ENCODE data around the gene SAMSN1. TPM values are rescaled to one million over a fixed set of nuclear protein-coding genes. Genes with fewer than 3 reads are reported as not detected.

SAMSN1 gene
- polyA plus RNA-seq (not detected in 3 replicates), polyA minus RNA-seq (not detected in 3 replicates)
- polyA plus RNA-seq (2011; ENCODE audit: low read depth), result not detected
- polyA plus RNA-seq (2011; cell fraction: cytosol; rRNA removed), result not detected in 2 replicates
- not detected in 2 replicates for polyA plus RNA-seq (2011; cell fraction: nucleus; rRNA removed)
- polyA plus RNA-seq (2012; ENCODE audit: low replicate concordance), result not detected in 2 replicates
- polyA minus RNA-seq (2011; cell fraction: cytosol; rRNA and poly(A)+ RNA removed), result not detected
- not detected in 2 replicates for polyA minus RNA-seq (2011; cell fraction: nucleus; rRNA and poly(A)+ RNA removed)

DNA sequence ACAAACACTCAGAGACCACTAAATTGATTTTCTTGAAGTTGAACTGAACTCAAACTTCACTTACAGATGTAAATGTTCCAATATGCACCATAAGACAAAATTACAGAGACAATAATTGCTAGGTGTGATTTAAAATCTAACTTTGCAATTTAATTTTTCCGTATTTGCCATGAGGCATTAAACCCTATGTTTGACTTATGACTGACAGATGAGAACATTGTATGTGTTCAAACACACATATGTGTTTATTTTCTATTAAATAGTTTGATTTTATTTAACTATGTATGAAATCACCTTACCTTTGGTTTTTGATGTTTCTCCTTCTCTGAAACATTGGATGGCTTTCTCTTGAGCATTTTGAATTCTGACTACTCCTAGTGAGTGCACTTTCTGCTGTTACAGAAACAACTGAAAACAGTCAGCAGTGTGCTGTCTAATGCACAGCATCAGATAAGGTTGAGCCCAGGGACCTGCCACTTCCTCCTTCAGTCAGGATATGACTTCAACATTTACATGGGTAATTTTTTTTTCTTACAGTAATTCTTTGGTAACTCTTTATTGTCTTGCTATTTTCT, at the start of gene SAMSN1:
Gene SAMSN1 (minus strand): TSS at position 410 of the 575 bp plus-strand sequence. CDS start 54 bp downstream, at position 356.
- H3K79me2 ChIP-seq (ENCODE audit: control insufficient read depth, insufficient read depth, low read length), result no peaks in the 10 kb centered on the region
- FAIRE-seq (no peak), DNase-seq (ENCODE audit: low read depth, low spot score) (no peak)
- H4K20me1 ChIP-seq (ENCODE audit: control insufficient read depth, extremely low read depth, insufficient read depth, low read length), result no peaks in the 10 kb centered on the region
- no peak for TF ChIP-seq EZH2 (IDR thresholded peaks at IDR 0.05; ENCODE audit: low read length)
- TF ChIP-seq, protein P1, sequence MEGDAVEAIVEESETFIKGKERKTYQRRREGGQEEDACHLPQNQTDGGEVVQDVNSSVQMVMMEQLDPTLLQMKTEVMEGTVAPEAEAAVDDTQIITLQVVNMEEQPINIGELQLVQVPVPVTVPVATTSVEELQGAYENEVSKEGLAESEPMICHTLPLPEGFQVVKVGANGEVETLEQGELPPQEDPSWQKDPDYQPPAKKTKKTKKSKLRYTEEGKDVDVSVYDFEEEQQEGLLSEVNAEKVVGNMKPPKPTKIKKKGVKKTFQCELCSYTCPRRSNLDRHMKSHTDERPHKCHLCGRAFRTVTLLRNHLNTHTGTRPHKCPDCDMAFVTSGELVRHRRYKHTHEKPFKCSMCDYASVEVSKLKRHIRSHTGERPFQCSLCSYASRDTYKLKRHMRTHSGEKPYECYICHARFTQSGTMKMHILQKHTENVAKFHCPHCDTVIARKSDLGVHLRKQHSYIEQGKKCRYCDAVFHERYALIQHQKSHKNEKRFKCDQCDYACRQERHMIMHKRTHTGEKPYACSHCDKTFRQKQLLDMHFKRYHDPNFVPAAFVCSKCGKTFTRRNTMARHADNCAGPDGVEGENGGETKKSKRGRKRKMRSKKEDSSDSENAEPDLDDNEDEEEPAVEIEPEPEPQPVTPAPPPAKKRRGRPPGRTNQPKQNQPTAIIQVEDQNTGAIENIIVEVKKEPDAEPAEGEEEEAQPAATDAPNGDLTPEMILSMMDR (optimal IDR thresholded peaks at IDR 0.05 in 1 of 3, IDR thresholded peaks at IDR 0.05 in 1 of 3, conservative IDR thresholded peaks at IDR 0.05 in 1 of 3; ENCODE audit: extremely low read depth in 1 of 3, insufficient read depth in 2 of 3, low read length in 3 of 3), result no peak
- no peak within 1 kb of the TSS for H3K27ac ChIP-seq (ENCODE audit: control insufficient read depth, insufficient read depth, low read length)
- no peaks in the 10 kb centered on the region for H3K9me3 ChIP-seq (ENCODE audit: control insufficient read depth, low read depth, low read length)
- H3K27me3 ChIP-seq (ENCODE audit: control insufficient read depth, extremely low read depth, insufficient read depth, low read length), result no peaks in the 10 kb centered on the region
- no peak within 1 kb of the TSS for H3K4me2 ChIP-seq (ENCODE audit: control insufficient read depth, extremely low read depth, insufficient read depth, low read depth, low read length)
- H3K4me1 ChIP-seq (ENCODE audit: control insufficient read depth, extremely low read depth, insufficient read depth, low read length), result no peaks in the 10 kb centered on the region
- H3K9me1 ChIP-seq (ENCODE audit: control insufficient read depth, extremely low read depth, insufficient read depth, low read length), result no peaks in the 10 kb centered on the region
- dilution Hi-C loops (cut with MboI; ENCODE audit: extremely low pct_ligation_motif_present, low sequenced_read_pairs), result no loop called here
- H2AFZ ChIP-seq (ENCODE audit: control insufficient read depth, low read length), result no peak within 1 kb of the TSS
- H3K4me3 ChIP-seq (ENCODE audit: control insufficient read depth in 2 of 3, extremely low read depth in 1 of 3, insufficient read depth in 2 of 3, low read depth in 1 of 3, low read length in 3 of 3), result no peak within 1 kb of the TSS
- H3K9ac ChIP-seq (ENCODE audit: control insufficient read depth, extremely low read depth, insufficient read depth, low read length), result no peak within 1 kb of the TSS
- no peaks in the 10 kb centered on the region for H3K36me3 ChIP-seq (ENCODE audit: control insufficient read depth in 2 of 2, extremely low read depth in 1 of 2, insufficient read depth in 2 of 2, low read length in 2 of 2)

DNA sequence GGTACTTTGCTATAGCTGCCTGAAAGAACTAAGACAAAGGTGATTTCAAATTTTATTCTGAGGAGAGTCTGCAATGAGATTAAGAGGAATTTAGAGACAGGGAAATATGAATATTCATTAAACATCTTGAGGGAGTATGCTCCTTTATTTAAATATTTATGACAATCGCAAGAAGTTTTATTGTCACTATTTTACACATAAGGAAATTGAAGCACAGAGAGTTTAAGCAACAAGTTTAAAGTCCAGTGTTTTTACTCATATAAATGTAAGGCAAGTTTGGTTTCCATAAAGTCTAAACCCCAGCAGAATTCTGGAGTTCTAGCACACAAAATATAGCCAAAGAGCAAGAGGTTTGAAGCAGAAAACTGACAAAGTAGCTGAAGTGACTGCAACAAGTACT, 49.3 kb upstream of the SAMSN1 start:
- DNase-seq (ENCODE audit: low read depth, low spot score) (no peak), FAIRE-seq (no peak)
- Histone ChIP-seq H3K36me3 (ENCODE audit: control insufficient read depth in 2 of 2, extremely low read depth in 1 of 2, insufficient read depth in 2 of 2, low read length in 2 of 2) (no peaks in the 10 kb centered on the region), H3K9ac (ENCODE audit: control insufficient read depth, extremely low read depth, insufficient read depth, low read length) (no peak overlapping the region), H4K20me1 (ENCODE audit: control insufficient read depth, extremely low read depth, insufficient read depth, low read length) (no peaks in the 10 kb centered on the region), H2AFZ (ENCODE audit: control insufficient read depth, low read length) (no peak overlapping the region), H3K9me1 (ENCODE audit: control insufficient read depth, extremely low read depth, insufficient read depth, low read length) (no peaks in the 10 kb centered on the region), H3K4me1 (ENCODE audit: control insufficient read depth, extremely low read depth, insufficient read depth, low read length) (no peaks in the 10 kb centered on the region), H3K79me2 (ENCODE audit: control insufficient read depth, insufficient read depth, low read length) (no peaks in the 10 kb centered on the region), H3K27me3 (ENCODE audit: control insufficient read depth, extremely low read depth, insufficient read depth, low read length) (no peaks in the 10 kb centered on the region), H3K4me2 (ENCODE audit: control insufficient read depth, extremely low read depth, insufficient read depth, low read depth, low read length) (no peak overlapping the region), H3K9me3 (ENCODE audit: control insufficient read depth, low read depth, low read length) (no peaks in the 10 kb centered on the region), H3K4me3 (ENCODE audit: control insufficient read depth in 2 of 3, extremely low read depth in 1 of 3, insufficient read depth in 2 of 3, low read depth in 1 of 3, low read length in 3 of 3) (no peak overlapping the region), H3K27ac (ENCODE audit: control insufficient read depth, insufficient read depth, low read length) (no peak overlapping the region)
- no peak for TF ChIP-seq EZH2 (IDR thresholded peaks at IDR 0.05; ENCODE audit: low read length)
- TF ChIP-seq, protein P1 (optimal IDR thresholded peaks at IDR 0.05 in 1 of 3, IDR thresholded peaks at IDR 0.05 in 1 of 3, conservative IDR thresholded peaks at IDR 0.05 in 1 of 3; ENCODE audit: extremely low read depth in 1 of 3, insufficient read depth in 2 of 3, low read length in 3 of 3), result no peak
- dilution Hi-C loops (cut with MboI; ENCODE audit: extremely low pct_ligation_motif_present, low sequenced_read_pairs), result no loop called here

All from keratinocyte (primary cell).